Measurements from ENCODE around the gene CCDC63.

Gene CCDC63

GRCh38 chr12:110848314-110848923 lies 1.6 kb downstream of the CCDC63 start:
- no peak for DNase-seq (ENCODE audit: low spot score)
- TF ChIP-seq CTCF (IDR thresholded peaks at IDR 0.05; ENCODE audit: borderline replicate concordance, control extremely low read depth, extremely low read depth, insufficient read depth, missing control alignments) = no peak
- in situ Hi-C loops (cut with MboI; ENCODE audit: low sequenced_read_pairs, unreplicated experiment) = no loop called here

- no peak for TF ChIP-seq CTCF (IDR thresholded peaks at IDR 0.05; ENCODE audit: borderline replicate concordance, control extremely low read depth, extremely low read depth, insufficient read depth, missing control alignments)
- no peak for DNase-seq (ENCODE audit: low spot score)
- in situ Hi-C loops (cut with MboI; ENCODE audit: low sequenced_read_pairs, unreplicated experiment) = no loop called here
Measured at GRCh38 chr12:110849221-110849620, 2.4 kb downstream of the CCDC63 start.

GRCh38 chr12:110849748-110850403 lies 3.1 kb downstream of the CCDC63 start:
- DNase-seq (ENCODE audit: low spot score) = no peak
- in situ Hi-C loops (cut with MboI; ENCODE audit: low sequenced_read_pairs, unreplicated experiment) = no loop called here
- no peak for TF ChIP-seq CTCF (IDR thresholded peaks at IDR 0.05; ENCODE audit: borderline replicate concordance, control extremely low read depth, extremely low read depth, insufficient read depth, missing control alignments)

- TF ChIP-seq CTCF (IDR thresholded peaks at IDR 0.05; ENCODE audit: borderline replicate concordance, control extremely low read depth, extremely low read depth, insufficient read depth, missing control alignments) = no peak
- in situ Hi-C loops (cut with MboI; ENCODE audit: low sequenced_read_pairs, unreplicated experiment) = no loop called here
- no peak for DNase-seq (ENCODE audit: low spot score)
Measured at GRCh38 chr12:110850762-110851161, 4.0 kb downstream of the CCDC63 start.

GRCh38 chr12:110853836-110854235 lies 7.0 kb downstream of the CCDC63 start:
- in situ Hi-C loops (cut with MboI; ENCODE audit: low sequenced_read_pairs, unreplicated experiment) = no loop called here
- no peak for DNase-seq (ENCODE audit: low spot score)
- no peak for TF ChIP-seq CTCF (IDR thresholded peaks at IDR 0.05; ENCODE audit: borderline replicate concordance, control extremely low read depth, extremely low read depth, insufficient read depth, missing control alignments)

GRCh38 chr12:110856542-110856941 lies 9.8 kb downstream of the CCDC63 start:
- DNase-seq (ENCODE audit: low spot score) = no peak
- TF ChIP-seq CTCF (IDR thresholded peaks at IDR 0.05; ENCODE audit: borderline replicate concordance, control extremely low read depth, extremely low read depth, insufficient read depth, missing control alignments) = no peak
- in situ Hi-C loops (cut with MboI; ENCODE audit: low sequenced_read_pairs, unreplicated experiment) = no loop called here
